OCI-LY7 (cell line): ENCODE data around the gene SLC5A1. TPM values are rescaled to one million over a fixed set of nuclear protein-coding genes. Genes with fewer than 3 reads are reported as not detected.

Experiments used
- BruUV-seq: library from RNA; stranded (reverse); fragments of 400-500 nt; replicated peaks from 2 replicates; lab custom pipeline; 2021; lab: Mats Ljungman, UMichigan
- CTCF ChIA-PET: fragments of 300-600 bp; sonication (Branson Sonifier 250); formaldehyde crosslinking; loops from one replicate; lab custom pipeline; 2022; ENCODE audit warnings: antibody characterized with exemption; ENCODE audit not compliant: unreplicated experiment; lab: Charles Lee
- POLR2A ChIA-PET: fragments of 300-600 bp; sonication (Branson Sonifier 250); formaldehyde crosslinking; loops from one replicate; lab custom pipeline; 2022; ENCODE audit warnings: antibody characterized with exemption; lab: Charles Lee
- DNase-seq: peaks from one replicate; pipeline ENCODE4 v3.0.0-alpha.2; 2015; ENCODE audit warnings: low spot score
- H2AFZ ChIP-seq: fragments of 200-600 bp; sonication (generic), shearing (Covaris generic); 2 replicates; pipeline ENCODE4 v1.6.1; 2014; ENCODE audit warnings: mild to moderate bottlenecking, antibody characterized with exemption, low read length, moderate library complexity
- H3K27ac ChIP-seq: fragments of 200-600 bp; sonication (generic); 2 replicates; pipeline ENCODE4 v1.5.1; 2014; ENCODE audit warnings: mixed run types, low read depth, mild to moderate bottlenecking, moderate library complexity, low read length, inconsistent platforms; ENCODE audit not compliant: poor library complexity, severe bottlenecking
- H3K36me3 ChIP-seq: fragments of 200-600 bp; sonication (generic); 2 replicates; pipeline ENCODE4 v1.6.1; 2014; ENCODE audit warnings: mild to moderate bottlenecking, antibody characterized with exemption, low read length, moderate library complexity, mixed read lengths; ENCODE audit not compliant: insufficient read depth
- H3K4me1 ChIP-seq: fragments of 200-600 bp; sonication (generic); 2 replicates; pipeline ENCODE4 v1.5.1; 2014; ENCODE audit warnings: mild to moderate bottlenecking, low read length; ENCODE audit not compliant: insufficient read depth, poor library complexity, severe bottlenecking
- H3K4me2 ChIP-seq: fragments of 200-600 bp; sonication (generic); 2 replicates; pipeline ENCODE4 v1.6.1; 2014; ENCODE audit warnings: mild to moderate bottlenecking, low read length
- H3K4me3 ChIP-seq: fragments of 200-600 bp; sonication (generic); 2 replicates; pipeline ENCODE4 v1.5.1; 2014; ENCODE audit warnings: mild to moderate bottlenecking, low read depth, low read length; ENCODE audit not compliant: poor library complexity, severe bottlenecking
- H3K79me2 ChIP-seq: fragments of 200-600 bp; sonication (generic); 2 replicates; pipeline ENCODE4 v1.6.1; 2016; ENCODE audit warnings: low read depth, mild to moderate bottlenecking, low read length, moderate library complexity, mixed read lengths; ENCODE audit not compliant: insufficient read depth
- H3K9me2 ChIP-seq: fragments of 200-600 bp; sonication (generic); 2 replicates; pipeline ENCODE4 v1.6.1; 2016; ENCODE audit warnings: mild to moderate bottlenecking, low read length, mixed read lengths; ENCODE audit not compliant: insufficient read depth
- H3K9me3 ChIP-seq: fragments of 200-600 bp; sonication (generic); 2 replicates; pipeline ENCODE4 v1.6.1; 2014; ENCODE audit warnings: mild to moderate bottlenecking, mixed run types, low read length, mixed read lengths
- H4K20me1 ChIP-seq: fragments of 200-600 bp; sonication (generic); 2 replicates; pipeline ENCODE4 v1.6.1; 2014; ENCODE audit warnings: mild to moderate bottlenecking, antibody characterized with exemption, low read length, moderate library complexity, mixed read lengths; ENCODE audit not compliant: insufficient read depth
- CTCF ChIP-seq: fragments of 200-600 bp; sonication (generic); conservative IDR thresholded peaks from 2 replicates; pipeline ENCODE4 v1.5.1; 2014; ENCODE audit warnings: mild to moderate bottlenecking, antibody characterized with exemption, low read length, moderate library complexity, mixed read lengths
- EZH2phosphoT487 ChIP-seq: fragments of 200-600 bp; sonication (generic); IDR thresholded peaks from 2 replicates; pipeline ENCODE4 v1.6.1; 2018; ENCODE audit warnings: low read depth, borderline replicate concordance, mild to moderate bottlenecking, mixed run types, antibody characterized with exemption, low read length, moderate library complexity, mixed read lengths
- intact Hi-C: fragments of 100-400 bp; cut with micrococcal nuclease; formaldehyde crosslinking; loops from one replicate; pipeline ENCODE4 v1.10.0; 2022; ENCODE audit not compliant: unreplicated experiment
- total RNA-seq, 2 experiments: library from RNA; depleted of rRNA in 1 of 2; stranded (reverse); fragments of >200 nt in 1 of 2; shearing (Covaris generic) in 1 of 2; gene quantifications; 2 replicates each; pipeline ENCODE4 v1.2.3, GENCODE V29; 2014 to 2022

SLC5A1 gene
- total RNA-seq, 2 experiments from 2014 or later, result not detected

- Histone ChIP-seq H3K4me3 (no peak overlapping the region), H3K36me3 (no peaks in the 10 kb centered on the region), H2AFZ (no peak overlapping the region), H3K9me3 (no peaks in the 10 kb centered on the region), H3K27ac (no peak overlapping the region), H3K4me2 (no peak overlapping the region), H3K9me2 (no peaks in the 10 kb centered on the region), H3K79me2 (no peaks in the 10 kb centered on the region), H4K20me1 (no peaks in the 10 kb centered on the region), H3K4me1 (no peaks in the 10 kb centered on the region)
- no peak for TF ChIP-seq EZH2phosphoT487
- TF ChIP-seq CTCF, result no peak
- ChIA-PET POLR2A (no interaction called here), CTCF (no interaction called here)
- intact Hi-C loops, result no loop called here
- BruUV-seq, result no TSS peak
- no peak for DNase-seq
Observed at GRCh38 chr22:32030518-32031247, 12.4 kb upstream of the SLC5A1 start.

GRCh38 chr22:32031466-32031865 lies 11.6 kb upstream of the SLC5A1 start:
- no peak overlapping the region for H3K4me2 ChIP-seq
- H3K9me3 ChIP-seq, result no peaks in the 10 kb centered on the region
- TF ChIP-seq CTCF, result no peak
- TF ChIP-seq EZH2phosphoT487, result no peak
- no peaks in the 10 kb centered on the region for H3K9me2 ChIP-seq
- BruUV-seq, result no TSS peak
- no peak overlapping the region for H2AFZ ChIP-seq
- CTCF ChIA-PET, result no interaction called here
- no peaks in the 10 kb centered on the region for H4K20me1 ChIP-seq
- no peaks in the 10 kb centered on the region for H3K79me2 ChIP-seq
- H3K36me3 ChIP-seq, result no peaks in the 10 kb centered on the region
- no peaks in the 10 kb centered on the region for H3K4me1 ChIP-seq
- POLR2A ChIA-PET, result no interaction called here
- no peak for DNase-seq
- intact Hi-C loops, result no loop called here
- no peak overlapping the region for H3K4me3 ChIP-seq
- no peak overlapping the region for H3K27ac ChIP-seq

- no peak for DNase-seq
- Histone ChIP-seq H3K36me3 (no peaks in the 10 kb centered on the region), H3K9me3 (no peaks in the 10 kb centered on the region), H3K4me1 (no peaks in the 10 kb centered on the region), H3K27ac (no peak overlapping the region), H3K4me3 (no peak overlapping the region), H3K9me2 (no peaks in the 10 kb centered on the region), H4K20me1 (no peaks in the 10 kb centered on the region), H2AFZ (no peak overlapping the region), H3K79me2 (no peaks in the 10 kb centered on the region), H3K4me2 (no peak overlapping the region)
- POLR2A ChIA-PET, result interaction anchor here (0.7 kb wide), 1 partner anchor 353 kb away, joined by 3 read pairs; no protein-coding TSS in a partner anchor
- TF ChIP-seq CTCF (no peak), EZH2phosphoT487 (no peak)
- intact Hi-C loops, result no loop called here
- CTCF ChIA-PET, result no interaction called here
- BruUV-seq, result no TSS peak
Observed at GRCh38 chr22:32034275-32034674, 8.8 kb upstream of the SLC5A1 start.
